OCI-LY1 (cell line): ENCODE results near the gene MRPL36.

ENCODE experiments used
- EZH2 ChIP-seq: fragments of 200-600 bp; sonication (generic), shearing (Covaris generic); IDR thresholded peaks from 2 replicates; pipeline ENCODE4 v1.8.0; 2017; ENCODE audit warnings: borderline replicate concordance, mixed run types, mild to moderate bottlenecking, antibody characterized with exemption, low read length, moderate library complexity, mixed read lengths
- TF ChIP-seq, protein P1 (sequence below): fragments of 200-600 bp; sonication (generic), shearing (Covaris generic); IDR thresholded peaks from 2 replicates; pipeline ENCODE4 v1.5.1; 2017; ENCODE audit warnings: mild to moderate bottlenecking, antibody characterized with exemption, low read length, moderate library complexity, mixed read lengths

DNA sequence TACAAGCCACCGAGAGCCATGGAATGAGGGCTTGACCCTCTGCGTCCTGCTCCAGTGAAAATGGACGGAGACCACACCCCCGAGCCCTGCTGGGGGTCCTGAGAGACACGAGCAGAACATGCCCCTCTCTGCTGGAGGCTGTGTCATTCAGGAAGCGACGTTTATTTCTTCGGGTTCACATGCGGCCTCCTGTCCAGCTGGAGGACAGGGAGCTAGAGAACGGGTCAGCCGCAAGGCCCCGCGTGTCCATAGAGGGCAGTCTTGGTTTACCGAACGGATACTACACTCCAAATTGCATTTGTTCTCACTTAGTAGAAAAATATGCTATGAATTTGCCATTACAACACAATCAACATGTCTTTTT lies 36.1 kb downstream of the MRPL36 start:
- TF ChIP-seq EZH2 = no peak
- TF ChIP-seq, protein P1, sequence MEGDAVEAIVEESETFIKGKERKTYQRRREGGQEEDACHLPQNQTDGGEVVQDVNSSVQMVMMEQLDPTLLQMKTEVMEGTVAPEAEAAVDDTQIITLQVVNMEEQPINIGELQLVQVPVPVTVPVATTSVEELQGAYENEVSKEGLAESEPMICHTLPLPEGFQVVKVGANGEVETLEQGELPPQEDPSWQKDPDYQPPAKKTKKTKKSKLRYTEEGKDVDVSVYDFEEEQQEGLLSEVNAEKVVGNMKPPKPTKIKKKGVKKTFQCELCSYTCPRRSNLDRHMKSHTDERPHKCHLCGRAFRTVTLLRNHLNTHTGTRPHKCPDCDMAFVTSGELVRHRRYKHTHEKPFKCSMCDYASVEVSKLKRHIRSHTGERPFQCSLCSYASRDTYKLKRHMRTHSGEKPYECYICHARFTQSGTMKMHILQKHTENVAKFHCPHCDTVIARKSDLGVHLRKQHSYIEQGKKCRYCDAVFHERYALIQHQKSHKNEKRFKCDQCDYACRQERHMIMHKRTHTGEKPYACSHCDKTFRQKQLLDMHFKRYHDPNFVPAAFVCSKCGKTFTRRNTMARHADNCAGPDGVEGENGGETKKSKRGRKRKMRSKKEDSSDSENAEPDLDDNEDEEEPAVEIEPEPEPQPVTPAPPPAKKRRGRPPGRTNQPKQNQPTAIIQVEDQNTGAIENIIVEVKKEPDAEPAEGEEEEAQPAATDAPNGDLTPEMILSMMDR = peak; percentile 55
